ENCODE results near the gene RNF113A.
"Not testable (repeated sequence)": the region's sequence is repeated elsewhere in the genome, so short reads cannot be mapped to it uniquely, and the experiment has no call there.

The RNF113A gene

GRCh38 chrX:119833905-119834304 is 37.6 kb downstream of the RNF113A start:
- no peak for DNase-seq (ENCODE audit: low read depth in 2 of 2)

- no peak for DNase-seq (ENCODE audit: low read depth in 2 of 2)
These were observed 43.1 kb downstream of the RNF113A start for GRCh38 chrX:119828446-119828845.

- DNase-seq (ENCODE audit: low read depth in 2 of 2): no peak
These were observed 45.1 kb downstream of the RNF113A start for GRCh38 chrX:119826399-119826959.

GRCh38 chrX:119824221-119824620 is 47.3 kb downstream of the RNF113A start:
- not testable (repeated sequence) for DNase-seq (ENCODE audit: low read depth in 2 of 2)

- not testable (repeated sequence) for DNase-seq (ENCODE audit: low read depth in 2 of 2)
These were observed 49.8 kb downstream of the RNF113A start for GRCh38 chrX:119821703-119822102.

All from fibroblast of skin of left biceps (primary cell).